H1 (cell line): ENCODE data around the gene ANGPTL2. TPM values are rescaled to one million over a fixed set of nuclear protein-coding genes. Genes with fewer than 3 reads are reported as not detected.

ENCODE experiments used
- CTCF ChIA-PET: fragments of 300-600 bp; sonication (Branson Sonifier 250); formaldehyde crosslinking; loops from one replicate; lab custom pipeline; 2021; ENCODE audit not compliant: partially characterized antibody; lab: Charles Lee
- POLR2A ChIA-PET: fragments of 300-600 bp; sonication (Branson Sonifier 250); formaldehyde crosslinking; loops from one replicate; lab custom pipeline; 2021; ENCODE audit warnings: inconsistent platforms; ENCODE audit not compliant: partially characterized antibody; lab: Charles Lee
- DNase-seq, 2 experiments: peaks; one replicate each; pipeline versions ENCODE4 v3.0.0 to v3.0.0-alpha.2; 2010 to 2022; ENCODE audit warnings: low spot score in 2 of 2, low read depth in 1 of 2, mixed read lengths in 1 of 2
- FAIRE-seq: peaks from 2 replicates; lab custom pipeline; 2011; peaks lifted over from hg19 to GRCh38; lab: Jason Lieb, UNC
- H2AFZ ChIP-seq: 2 replicates; pipeline ENCODE4 v1.8.1; 2012; ENCODE audit warnings: low read length, inconsistent platforms
- H2AK5ac ChIP-seq: 2 replicates; pipeline ENCODE4 v1.6.1; 2013; ENCODE audit warnings: low read depth, low read length
- H2BK120ac ChIP-seq: replicated peaks from 2 replicates; pipeline ENCODE3; 2013; ENCODE audit warnings: low read depth, low read length, inconsistent platforms
- H2BK12ac ChIP-seq: 2 replicates; pipeline ENCODE4 v1.6.1; 2013; ENCODE audit warnings: low read depth, low read length
- H2BK15ac ChIP-seq: 2 replicates; pipeline ENCODE4 v1.6.1; 2013; ENCODE audit warnings: low read length
- H2BK20ac ChIP-seq: 2 replicates; pipeline ENCODE4 v1.6.1; 2013; ENCODE audit warnings: low read length
- H2BK5ac ChIP-seq: 2 replicates; pipeline ENCODE4 v1.6.1; 2013; ENCODE audit warnings: low read depth, low read length
- H3K14ac ChIP-seq: 2 replicates; pipeline ENCODE4 v1.6.1; 2013; ENCODE audit warnings: inconsistent platforms; ENCODE audit not compliant: insufficient read length
- H3K18ac ChIP-seq: 2 replicates; pipeline ENCODE4 v1.6.1; 2013; ENCODE audit warnings: low read length; ENCODE audit errors: extremely low read depth
- H3K23ac ChIP-seq: 2 replicates; pipeline ENCODE4 v1.6.1; 2013; ENCODE audit warnings: inconsistent platforms; ENCODE audit not compliant: insufficient read length
- H3K23me2 ChIP-seq: 2 replicates; pipeline ENCODE4 v1.6.1; 2013; ENCODE audit warnings: low read depth, low read length
- H3K27ac ChIP-seq: 2 replicates; pipeline ENCODE4 v1.6.1; 2011; ENCODE audit warnings: low read depth, low read length, inconsistent platforms
- H3K27me3 ChIP-seq, 4 experiments: replicated peaks in 1 of 4; 1 replicate in 1 of 4; 2 replicates in 3 of 4; pipeline versions ENCODE4 v1.6.1 to v1.8.1; 2011 to 2013; ENCODE audit warnings: low read length in 3 of 4, mild to moderate bottlenecking in 3 of 4, inconsistent platforms in 2 of 4, mixed read lengths in 2 of 4, moderate library complexity in 1 of 4; ENCODE audit not compliant: control insufficient read depth in 3 of 4, insufficient read depth in 3 of 4; ENCODE audit errors: extremely low read depth in 1 of 4
- H3K36me3 ChIP-seq, 4 experiments: 2 replicates each; pipeline versions ENCODE4 v1.6.1 to v1.8.1; 2011 to 2013; ENCODE audit warnings: mild to moderate bottlenecking in 4 of 4, low read length in 3 of 4, moderate library complexity in 2 of 4, control low read depth in 1 of 4, inconsistent platforms in 1 of 4; ENCODE audit not compliant: insufficient read depth in 4 of 4, control insufficient read depth in 2 of 4
- H3K4ac ChIP-seq: replicated peaks from 2 replicates; pipeline ENCODE3; 2013; ENCODE audit warnings: low read length, low read depth, mixed read lengths, inconsistent platforms; ENCODE audit not compliant: insufficient read length
- H3K4me1 ChIP-seq, 4 experiments: replicated peaks in 1 of 4; 1 replicate in 1 of 4; 2 replicates in 3 of 4; pipeline versions ENCODE4 v1.6.1 to v1.8.1; 2011 to 2013; ENCODE audit warnings: low read length in 3 of 4, inconsistent platforms in 2 of 4, mixed read lengths in 1 of 4; ENCODE audit not compliant: insufficient read depth in 4 of 4, control insufficient read depth in 3 of 4
- H3K4me2 ChIP-seq, 2 experiments: 2 replicates each; pipeline versions ENCODE4 v1.6.1 to v1.8.1; 2011 to 2013; ENCODE audit warnings: low read depth in 2 of 2, low read length in 2 of 2, control low read depth in 1 of 2, inconsistent platforms in 1 of 2, mild to moderate bottlenecking in 1 of 2; ENCODE audit not compliant: insufficient read depth in 1 of 2
- H3K4me3 ChIP-seq, 4 experiments: fragments of 200-600, 300-600 bp in 1 of 4; sonication (generic), shearing (Covaris generic), sonication (Bioruptor Twin) in 1 of 4; 2 replicates each; pipeline versions ENCODE4 v1.5.1 to v1.8.1; 2011 to 2016; ENCODE audit warnings: low read length in 4 of 4, low read depth in 3 of 4, control low read depth in 2 of 4, inconsistent platforms in 2 of 4, mild to moderate bottlenecking in 2 of 4, mixed read lengths in 1 of 4, moderate library complexity in 1 of 4; ENCODE audit not compliant: insufficient read depth in 2 of 4; ENCODE audit errors: extremely low read depth in 1 of 4
- H3K56ac ChIP-seq: replicated peaks from 2 replicates; pipeline ENCODE3; 2013; ENCODE audit warnings: low read depth, mild to moderate bottlenecking, mixed read lengths, low read length, inconsistent platforms; ENCODE audit not compliant: insufficient read length
- H3K79me1 ChIP-seq: 2 replicates; pipeline ENCODE4 v1.6.1; 2013; ENCODE audit warnings: low read depth, low read length, control low read depth
- H3K79me2 ChIP-seq, 2 experiments: 2 replicates each; pipeline versions ENCODE4 v1.6.1 to v1.8.1; 2012 to 2013; ENCODE audit warnings: low read length in 2 of 2, mild to moderate bottlenecking in 2 of 2, inconsistent platforms in 1 of 2; ENCODE audit not compliant: insufficient read depth in 2 of 2, control insufficient read depth in 1 of 2
- H3K9ac ChIP-seq, 4 experiments: replicated peaks in 1 of 4; 1 replicate in 1 of 4; 2 replicates in 3 of 4; pipeline versions ENCODE4 v1.6.1 to v1.8.1; 2011 to 2013; ENCODE audit warnings: low read depth in 3 of 4, low read length in 3 of 4, control low read depth in 2 of 4, mild to moderate bottlenecking in 2 of 4, moderate library complexity in 2 of 4, inconsistent platforms in 1 of 4; ENCODE audit errors: extremely low read depth in 1 of 4
- H3K9me3 ChIP-seq, 2 experiments: 2 replicates each; pipeline versions ENCODE4 v1.6.1 to v1.8.1; 2012 to 2013; ENCODE audit warnings: mild to moderate bottlenecking in 2 of 2, moderate library complexity in 2 of 2, control low read depth in 1 of 2, inconsistent platforms in 1 of 2, low read depth in 1 of 2, low read length in 1 of 2, mixed read lengths in 1 of 2; ENCODE audit not compliant: insufficient read depth in 2 of 2
- H4K20me1 ChIP-seq, 2 experiments: replicated peaks in 1 of 2; 2 replicates each; pipeline versions ENCODE3 to v1.8.1; 2011 to 2013; ENCODE audit warnings: inconsistent platforms in 2 of 2, low read length in 2 of 2, mild to moderate bottlenecking in 1 of 2; ENCODE audit not compliant: insufficient read depth in 2 of 2, control insufficient read depth in 1 of 2
- H4K5ac ChIP-seq: 2 replicates; pipeline ENCODE4 v1.6.1; 2013; ENCODE audit warnings: low read length, low read depth, mixed read lengths, inconsistent platforms; ENCODE audit not compliant: insufficient read length
- H4K8ac ChIP-seq: 2 replicates; pipeline ENCODE4 v1.8.0; 2013; ENCODE audit warnings: mild to moderate bottlenecking, moderate library complexity, low read length, inconsistent platforms; ENCODE audit not compliant: insufficient read depth; ENCODE audit errors: extremely low read depth
- H4K91ac ChIP-seq: replicated peaks from 2 replicates; pipeline ENCODE3; 2013; ENCODE audit warnings: low read length, mixed read lengths, inconsistent platforms; ENCODE audit not compliant: insufficient read length
- CREB1 ChIP-seq: IDR thresholded peaks from 2 replicates; pipeline ENCODE4 v1.6.1; 2012; ENCODE audit warnings: inconsistent platforms
- EGR1 ChIP-seq: IDR thresholded peaks from 2 replicates; pipeline ENCODE4 v1.6.1; 2011; ENCODE audit warnings: low read depth, low read length, borderline replicate concordance
- GABPA ChIP-seq: IDR thresholded peaks from 2 replicates; pipeline ENCODE4 v1.6.1; 2011; ENCODE audit warnings: mild to moderate bottlenecking, low read length, moderate library complexity, borderline replicate concordance; ENCODE audit not compliant: insufficient read depth
- JUN ChIP-seq: IDR thresholded peaks from 2 replicates; pipeline ENCODE4 v1.6.1; 2011; ENCODE audit warnings: low read depth, mild to moderate bottlenecking, improper control_type of control experiment, low read length
- KDM4A ChIP-seq: IDR thresholded peaks from one replicate; pipeline ENCODE4 v1.7.1; 2012; ENCODE audit warnings: low read depth, mild to moderate bottlenecking, moderate library complexity, low read length, inconsistent platforms; ENCODE audit not compliant: severe bottlenecking
- NRF1 ChIP-seq: IDR thresholded peaks from 2 replicates; pipeline ENCODE4 v1.6.1; 2011; ENCODE audit warnings: mild to moderate bottlenecking, low read depth, low read length, improper control_type of control experiment
- PHF8 ChIP-seq: fragments of 200-600 bp; sonication (generic); conservative IDR thresholded peaks from 2 replicates; pipeline ENCODE4 v1.7.1; 2012; ENCODE audit warnings: low read depth, mild to moderate bottlenecking, inconsistent platforms, low read length, moderate library complexity
- RBBP5 ChIP-seq: IDR thresholded peaks from 2 replicates; pipeline ENCODE4 v1.7.1; 2012; ENCODE audit warnings: low read depth, mild to moderate bottlenecking, inconsistent platforms, low read length, moderate library complexity, borderline replicate concordance
- SUZ12 ChIP-seq: fragments of 200-600 bp; sonication (generic); IDR thresholded peaks from 2 replicates; pipeline ENCODE4 v1.6.1; 2012; ENCODE audit warnings: mild to moderate bottlenecking, inconsistent platforms, low read length, moderate library complexity, mixed read lengths
- TAF1 ChIP-seq: IDR thresholded peaks from 2 replicates; pipeline ENCODE4 v1.6.1; 2011; ENCODE audit warnings: mild to moderate bottlenecking, low read depth, low read length
- YY1 ChIP-seq: IDR thresholded peaks from 2 replicates; pipeline ENCODE4 v1.6.1; 2011; ENCODE audit warnings: low read depth, mild to moderate bottlenecking, low read length
- WGBS, 2 experiments: shearing (Covaris generic) in 1 of 2; methylation state at CpG; one replicate each; pipeline versions ENCODE4 v1.1.6 to v1.1.7; 2013 to 2015; ENCODE audit warnings: low lambda C conversion rate in 2 of 2, mixed read lengths in 2 of 2, inconsistent platforms in 1 of 2, low coverage in 1 of 2, missing lambda C conversion rate in 1 of 2; ENCODE audit not compliant: insufficient replicate concordance in 2 of 2, insufficient coverage in 1 of 2, insufficient read length in 1 of 2; ENCODE audit errors: extremely low coverage in 1 of 2, missing lambda C conversion rate in 1 of 2; 5-methylcytosine and 5-hydroxymethylcytosine counted together
- polyA plus RNA-seq, 7 experiments: library from polyadenylated mRNA; depleted of rRNA in 3 of 7; stranded (reverse) in 5 of 7; unstranded in 2 of 7; fragments of >200 nt in 5 of 7; fragments of 200-250 nt in 2 of 7; gene quantifications; 1 replicate in 5 of 7; 2 replicates in 1 of 7; 4 replicates in 1 of 7; pipeline versions ENCODE4 v1.2.1 to v1.2.3, GENCODE V29; 2011 to 2013; ENCODE audit warnings: missing spikeins in 2 of 7, mixed read lengths in 2 of 7
- total RNA-seq: library from RNA; stranded (reverse); fragmentation: NEBNext Ultra II Directional; extraction: Animal tissue kit (Norgen Biotek cat#: 25700); gene quantifications from 2 replicates; pipeline ENCODE4 v1.2.1, GENCODE V29; 2021
- TF ChIP-seq, protein P1 (sequence below), 3 experiments: IDR thresholded peaks; 1 replicate in 2 of 3; 2 replicates in 1 of 3; pipeline versions ENCODE4 v1.5.1 to v1.6.1; 2011; ENCODE audit warnings: low read length in 3 of 3, mild to moderate bottlenecking in 3 of 3, inconsistent platforms in 2 of 3, low read depth in 1 of 3, moderate library complexity in 1 of 3; ENCODE audit not compliant: insufficient read depth in 1 of 3; ENCODE audit errors: control extremely low read depth in 1 of 3

The ANGPTL2 gene
- total and polyA plus RNA-seq, 2 of the 8 experiments (the other 6 are each of a cell fraction or from before 2014, with no cell fraction given), result 9.0 to 10.6 TPM

DNA sequence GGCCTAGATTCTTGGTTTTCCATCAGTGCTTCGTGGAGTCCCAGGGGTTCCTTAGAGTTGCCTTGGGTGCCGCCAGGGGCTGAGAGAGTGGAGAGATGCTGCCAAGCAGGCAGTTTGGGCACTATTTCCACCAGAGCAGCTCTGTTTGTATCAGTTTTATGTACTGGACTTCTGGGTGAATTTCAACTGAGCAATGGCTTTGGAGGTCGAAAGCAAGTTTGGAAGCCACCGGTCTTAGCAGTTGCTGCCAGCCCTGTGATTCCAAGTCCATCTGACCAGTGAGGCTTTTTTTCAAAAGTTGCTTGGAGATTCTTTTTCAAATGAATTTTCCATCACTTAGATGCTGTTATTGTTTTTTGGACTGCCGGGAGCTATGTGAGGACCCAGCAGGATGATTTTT is 68.5 kb downstream of the ANGPTL2 start:
- 93% methylated on average over 5 of the region's 5 CpGs; no CpG with 5 or more reads in 1 of the 2 experiments for WGBS, 2 experiments
- TF ChIP-seq CREB1, result no peak
- no peak for TF ChIP-seq SUZ12
- TF ChIP-seq EGR1, result no peak
- no peak for TF ChIP-seq JUN
- TF ChIP-seq NRF1, result no peak
- no peak for TF ChIP-seq GABPA
- TF ChIP-seq, protein P1, sequence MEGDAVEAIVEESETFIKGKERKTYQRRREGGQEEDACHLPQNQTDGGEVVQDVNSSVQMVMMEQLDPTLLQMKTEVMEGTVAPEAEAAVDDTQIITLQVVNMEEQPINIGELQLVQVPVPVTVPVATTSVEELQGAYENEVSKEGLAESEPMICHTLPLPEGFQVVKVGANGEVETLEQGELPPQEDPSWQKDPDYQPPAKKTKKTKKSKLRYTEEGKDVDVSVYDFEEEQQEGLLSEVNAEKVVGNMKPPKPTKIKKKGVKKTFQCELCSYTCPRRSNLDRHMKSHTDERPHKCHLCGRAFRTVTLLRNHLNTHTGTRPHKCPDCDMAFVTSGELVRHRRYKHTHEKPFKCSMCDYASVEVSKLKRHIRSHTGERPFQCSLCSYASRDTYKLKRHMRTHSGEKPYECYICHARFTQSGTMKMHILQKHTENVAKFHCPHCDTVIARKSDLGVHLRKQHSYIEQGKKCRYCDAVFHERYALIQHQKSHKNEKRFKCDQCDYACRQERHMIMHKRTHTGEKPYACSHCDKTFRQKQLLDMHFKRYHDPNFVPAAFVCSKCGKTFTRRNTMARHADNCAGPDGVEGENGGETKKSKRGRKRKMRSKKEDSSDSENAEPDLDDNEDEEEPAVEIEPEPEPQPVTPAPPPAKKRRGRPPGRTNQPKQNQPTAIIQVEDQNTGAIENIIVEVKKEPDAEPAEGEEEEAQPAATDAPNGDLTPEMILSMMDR (IDR thresholded peaks at IDR 0.05; ENCODE audit: control extremely low read depth in 1 of 3, insufficient read depth in 1 of 3, low read depth in 1 of 3, low read length in 3 of 3), result no peak
- no peak for TF ChIP-seq PHF8
- TF ChIP-seq TAF1, result no peak
- no peak for TF ChIP-seq KDM4A
- no peak for TF ChIP-seq YY1
- TF ChIP-seq RBBP5, result no peak

More for the DNA sequence above, 68.5 kb downstream of the ANGPTL2 start:
- no peak overlapping the region for H2BK20ac ChIP-seq
- no peaks in the 10 kb centered on the region for H3K79me1 ChIP-seq
- H4K20me1 ChIP-seq, result peaks cover 2% of the 10 kb centered on the region in 2 experiments
- no peak overlapping the region for H2BK5ac ChIP-seq
- no peak overlapping the region for H3K56ac ChIP-seq
- H3K79me2 ChIP-seq, result no peaks in the 10 kb centered on the region
- no peak overlapping the region for H3K27ac ChIP-seq
- no peak overlapping the region for H2BK12ac ChIP-seq
- H2BK120ac ChIP-seq, result no peak overlapping the region
- H3K4ac ChIP-seq, result no peak overlapping the region
- H3K9ac ChIP-seq, result no peak overlapping the region
- no peak overlapping the region for H4K8ac ChIP-seq
- no peaks in the 10 kb centered on the region for H3K36me3 ChIP-seq
- H2BK15ac ChIP-seq, result no peak overlapping the region
- no peak overlapping the region for H3K23ac ChIP-seq
- POLR2A ChIA-PET, result no interaction called here
- no peak for FAIRE-seq
- no peak overlapping the region for H4K5ac ChIP-seq
- H3K23me2 ChIP-seq, result no peaks in the 10 kb centered on the region
- H3K27me3 ChIP-seq, result no peaks in the 10 kb centered on the region
- CTCF ChIA-PET, result interaction anchor here (1.1 to 1.6 kb wide), 2 partner anchors 21 to 147 kb away, joined by 3 to 4 read pairs; no protein-coding TSS in a partner anchor
- H3K4me1 ChIP-seq, result peaks cover 0 to 3% (median 2%) of the 10 kb centered on the region in 4 experiments; a peak in 2 of 7 replicates
- H3K4me3 ChIP-seq, result no peak overlapping the region
- no peak overlapping the region for H2AK5ac ChIP-seq
- H3K9me3 ChIP-seq, result no peaks in the 10 kb centered on the region
- H4K91ac ChIP-seq, result no peak overlapping the region
- no peak overlapping the region for H3K4me2 ChIP-seq
- no peak for DNase-seq
- no peak overlapping the region for H3K14ac ChIP-seq
- no peak overlapping the region for H2AFZ ChIP-seq
- H3K18ac ChIP-seq, result no peak overlapping the region
